Measurements from ENCODE around the gene ATP9A. TPM values are rescaled to one million over a fixed set of nuclear protein-coding genes. Genes with fewer than 3 reads are reported as not detected.

Gene ATP9A
- total RNA-seq, 1 donor from 2014 or later = 23.1 TPM

DNA sequence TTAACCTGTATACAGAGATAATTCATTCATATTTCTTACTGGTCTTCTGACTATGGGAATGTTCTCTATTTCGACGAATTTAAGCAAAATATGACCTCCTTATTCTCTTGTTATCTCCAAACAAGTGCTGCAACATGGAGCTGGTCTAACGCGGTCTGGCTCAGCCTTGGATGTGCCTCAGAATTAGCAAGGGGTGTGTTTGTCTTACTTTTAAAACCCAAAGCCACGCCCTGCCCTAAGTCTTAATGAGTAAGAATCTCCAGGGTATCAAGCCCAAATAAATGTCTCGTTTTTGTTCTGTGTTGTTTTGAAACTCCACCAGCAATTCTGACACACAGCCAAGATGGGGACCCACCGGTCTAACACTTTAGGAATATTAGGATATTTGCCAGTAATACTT, 99.2 kb downstream of the ATP9A start:
- Histone ChIP-seq H3K4me3 (no peak overlapping the region), H3K4me1 (no peaks in the 10 kb centered on the region), H3K9me3 (no peaks in the 10 kb centered on the region), H3K27ac (no peak overlapping the region), H3K36me3 (peaks cover 35% of the 10 kb centered on the region), H3K27me3 (ENCODE audit: low read depth) (no peaks in the 10 kb centered on the region)
- DNase-seq (no peak), ATAC-seq (no peak)
- intact Hi-C loops (cut with DNase I) = no loop called here
- TF ChIP-seq, protein P1, sequence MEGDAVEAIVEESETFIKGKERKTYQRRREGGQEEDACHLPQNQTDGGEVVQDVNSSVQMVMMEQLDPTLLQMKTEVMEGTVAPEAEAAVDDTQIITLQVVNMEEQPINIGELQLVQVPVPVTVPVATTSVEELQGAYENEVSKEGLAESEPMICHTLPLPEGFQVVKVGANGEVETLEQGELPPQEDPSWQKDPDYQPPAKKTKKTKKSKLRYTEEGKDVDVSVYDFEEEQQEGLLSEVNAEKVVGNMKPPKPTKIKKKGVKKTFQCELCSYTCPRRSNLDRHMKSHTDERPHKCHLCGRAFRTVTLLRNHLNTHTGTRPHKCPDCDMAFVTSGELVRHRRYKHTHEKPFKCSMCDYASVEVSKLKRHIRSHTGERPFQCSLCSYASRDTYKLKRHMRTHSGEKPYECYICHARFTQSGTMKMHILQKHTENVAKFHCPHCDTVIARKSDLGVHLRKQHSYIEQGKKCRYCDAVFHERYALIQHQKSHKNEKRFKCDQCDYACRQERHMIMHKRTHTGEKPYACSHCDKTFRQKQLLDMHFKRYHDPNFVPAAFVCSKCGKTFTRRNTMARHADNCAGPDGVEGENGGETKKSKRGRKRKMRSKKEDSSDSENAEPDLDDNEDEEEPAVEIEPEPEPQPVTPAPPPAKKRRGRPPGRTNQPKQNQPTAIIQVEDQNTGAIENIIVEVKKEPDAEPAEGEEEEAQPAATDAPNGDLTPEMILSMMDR (IDR thresholded peaks at IDR 0.05) = no peak

DNA sequence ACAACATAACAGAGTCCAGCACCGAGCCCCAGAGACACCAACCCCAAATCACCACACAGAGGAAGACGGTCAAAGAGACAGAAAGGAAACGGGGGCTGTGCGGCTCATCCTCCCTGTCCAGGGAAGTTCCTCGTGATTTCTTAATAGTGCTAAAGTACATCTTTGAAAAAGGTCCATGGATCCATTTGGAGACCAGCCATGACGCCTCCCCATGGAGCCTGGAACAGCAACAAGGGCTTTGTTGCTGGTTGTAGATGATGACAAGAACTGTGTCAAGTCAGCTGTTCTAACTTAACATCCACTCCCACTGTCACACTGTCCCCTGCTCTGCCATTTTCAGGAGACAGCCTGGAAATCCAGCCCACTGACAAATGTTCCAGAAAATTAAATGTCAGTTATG, 99.7 kb downstream of the ATP9A start:
- no peak overlapping the region for H3K4me3 ChIP-seq
- H3K9me3 ChIP-seq = no peaks in the 10 kb centered on the region
- intact Hi-C loops (cut with DNase I) = no loop called here
- H3K27ac ChIP-seq = no peak overlapping the region
- H3K27me3 ChIP-seq (ENCODE audit: low read depth) = no peaks in the 10 kb centered on the region
- peaks cover 30% of the 10 kb centered on the region for H3K36me3 ChIP-seq
- TF ChIP-seq, protein P1 (IDR thresholded peaks at IDR 0.05) = no peak
- no peaks in the 10 kb centered on the region for H3K4me1 ChIP-seq
- DNase-seq (no peak), ATAC-seq (no peak)

DNA sequence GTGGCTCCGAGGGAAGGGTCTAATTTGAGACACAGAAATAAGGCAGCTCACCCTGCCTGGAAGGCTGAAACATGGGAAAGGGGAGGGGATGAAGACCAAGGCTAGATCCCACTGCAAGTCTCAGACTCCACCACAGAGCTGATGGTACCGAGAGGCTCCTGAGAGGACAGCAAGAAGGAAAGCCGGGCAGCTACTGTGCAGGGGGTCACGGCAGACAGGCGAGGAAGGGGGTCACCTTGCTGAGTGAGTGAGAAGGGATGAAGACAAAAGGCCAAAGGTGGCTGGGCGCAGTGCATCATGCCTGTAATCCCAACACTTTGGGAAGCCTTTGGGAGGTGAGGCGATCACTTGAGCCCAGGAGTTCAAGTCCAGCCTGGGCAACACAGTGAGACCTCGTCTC, 100.7 kb downstream of the ATP9A start:
- H3K9me3 ChIP-seq = no peaks in the 10 kb centered on the region
- peaks cover 27% of the 10 kb centered on the region for H3K36me3 ChIP-seq
- H3K4me1 ChIP-seq = no peaks in the 10 kb centered on the region
- no peak overlapping the region for H3K27ac ChIP-seq
- H3K4me3 ChIP-seq = no peak overlapping the region
- intact Hi-C loops (cut with DNase I) = no loop called here
- ATAC-seq = no peak
- no peaks in the 10 kb centered on the region for H3K27me3 ChIP-seq (ENCODE audit: low read depth)
- TF ChIP-seq, protein P1 (IDR thresholded peaks at IDR 0.05) = no peak
- DNase-seq = no peak

DNA sequence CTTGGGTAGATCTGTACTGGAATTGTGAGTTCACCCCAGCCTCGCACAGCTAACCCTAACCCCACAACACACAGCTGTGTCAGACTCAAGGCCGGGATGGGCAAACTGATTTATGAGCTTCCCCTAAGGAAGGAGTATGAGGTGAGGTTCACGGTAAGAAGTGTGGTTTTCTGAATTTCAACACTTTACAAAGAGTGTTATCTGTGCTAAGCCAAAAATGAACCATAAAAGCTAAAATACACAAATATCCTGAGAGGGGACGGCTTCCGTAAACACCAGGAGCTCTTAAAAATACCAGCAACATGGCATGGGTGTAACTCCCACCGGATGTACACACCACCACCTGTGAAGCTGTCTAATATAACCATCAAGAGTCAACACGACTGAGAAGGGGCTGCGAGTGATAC, 101.2 kb downstream of the ATP9A start:
- Histone ChIP-seq H3K36me3 (peaks cover 27% of the 10 kb centered on the region), H3K4me3 (no peak overlapping the region), H3K4me1 (no peaks in the 10 kb centered on the region), H3K9me3 (no peaks in the 10 kb centered on the region), H3K27ac (no peak overlapping the region), H3K27me3 (ENCODE audit: low read depth) (no peaks in the 10 kb centered on the region)
- intact Hi-C loops (cut with DNase I) = no loop called here
- ATAC-seq (no peak), DNase-seq (no peak)
- TF ChIP-seq, protein P1 (IDR thresholded peaks at IDR 0.05) = no peak

DNA sequence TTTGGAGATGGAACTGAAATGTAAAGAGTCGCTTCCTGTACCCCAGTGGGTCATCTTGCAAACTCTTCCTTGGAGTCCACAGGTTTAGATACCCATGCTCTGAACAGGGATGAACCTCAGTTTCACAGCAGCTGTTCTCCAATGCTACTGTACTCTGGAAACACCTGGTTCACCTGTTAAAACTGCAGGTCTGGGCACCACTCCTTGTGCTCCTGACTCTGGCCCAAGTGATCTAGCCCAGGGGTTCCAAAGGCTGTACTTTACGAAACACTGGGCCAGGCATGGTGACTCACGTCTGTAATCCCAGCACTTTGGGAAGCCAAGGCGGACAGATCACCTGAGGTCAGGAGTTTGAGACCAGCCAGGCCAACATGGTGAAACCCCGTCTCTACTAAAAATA, 102.1 kb downstream of the ATP9A start:
- DNase-seq = no peak
- intact Hi-C loops (cut with DNase I) = no loop called here
- no peaks in the 10 kb centered on the region for H3K9me3 ChIP-seq
- peaks cover 27% of the 10 kb centered on the region for H3K36me3 ChIP-seq
- peak; percentile 52 to 70 for ATAC-seq
- TF ChIP-seq, protein P1 (IDR thresholded peaks at IDR 0.05) = no peak
- no peak overlapping the region for H3K4me3 ChIP-seq
- H3K27ac ChIP-seq = no peak overlapping the region
- H3K27me3 ChIP-seq (ENCODE audit: low read depth) = no peaks in the 10 kb centered on the region
- no peaks in the 10 kb centered on the region for H3K4me1 ChIP-seq

Data from lower lobe of right lung (tissue), 2 donors.